Thyroid gland (tissue), 4 donors: ENCODE data around the gene HOXC4. TPM values are rescaled to one million over a fixed set of nuclear protein-coding genes. Genes with fewer than 3 reads are reported as not detected.

Experiments
- DNase-seq, 2 donors: peaks; one replicate each; pipeline ENCODE4 v3.0.0-alpha.2; 2019
- H3K27ac ChIP-seq, 3 donors: fragments of 200-600 bp; sonication (generic); 1 replicate in 2 of 3; 2 replicates in 1 of 3; pipeline ENCODE4 v1.5.1; 2016 to 2019; ENCODE audit warnings: mild to moderate bottlenecking in 1 of 3, moderate library complexity in 1 of 3
- H3K27me3 ChIP-seq: fragments of 200-600 bp; sonication (generic); one replicate; pipeline ENCODE4 v1.5.1; 2019
- H3K36me3 ChIP-seq, 2 donors: fragments of 200-600 bp; sonication (generic); one replicate each; pipeline ENCODE4 v1.5.1; 2016 to 2019
- H3K4me1 ChIP-seq, 2 donors: fragments of 200-600 bp; sonication (generic); one replicate each; pipeline ENCODE4 v1.5.1; 2017 to 2019
- H3K4me3 ChIP-seq, 3 donors: fragments of 200-600 bp; sonication (generic); replicated peaks in 1 of 3; 1 replicate in 2 of 3; 2 replicates in 1 of 3; pipeline ENCODE4 v1.5.1; 2016; ENCODE audit warnings: mild to moderate bottlenecking in 1 of 3
- H3K9me3 ChIP-seq: fragments of 200-600 bp; sonication (generic); one replicate; pipeline ENCODE4 v1.5.1; 2017
- POLR2A ChIP-seq, 2 donors: fragments of 450-650 bp; IDR thresholded peaks; one replicate each; pipeline ENCODE4 v1.6.1; 2017; ENCODE audit warnings: antibody characterized with exemption in 2 of 2, mild to moderate bottlenecking in 2 of 2, moderate library complexity in 1 of 2
- WGBS, 2 donors: methylation state at CpG; one replicate each; pipeline ENCODE4 v1.1.5; 2017; 5-methylcytosine and 5-hydroxymethylcytosine counted together
- intact Hi-C: fragments of 100-400 bp; cut with DNase I; formaldehyde crosslinking; loops from one replicate; pipeline ENCODE4 v1.15.1; 2023
- total RNA-seq, 4 donors: library from RNA; depleted of rRNA; stranded (reverse); fragments of >200 nt; gene quantifications; one replicate each; pipeline ENCODE4 v1.2.3, GENCODE V29; 2016
- TF ChIP-seq, protein P1 (sequence below), 6 experiments: fragments of 200-600 bp in 3 of 6; fragments of 450-650 bp in 3 of 6; sonication (generic) in 3 of 6; IDR thresholded peaks; one replicate each; pipeline ENCODE4 v1.5.1; 2016 to 2019; ENCODE audit warnings: antibody characterized with exemption in 6 of 6, mild to moderate bottlenecking in 2 of 6, inconsistent platforms in 1 of 6, moderate library complexity in 1 of 6

The HOXC4 gene
- total RNA-seq, 4 donors from 2014 or later, result 0.22 to 0.27 TPM; not detected in 2

DNA sequence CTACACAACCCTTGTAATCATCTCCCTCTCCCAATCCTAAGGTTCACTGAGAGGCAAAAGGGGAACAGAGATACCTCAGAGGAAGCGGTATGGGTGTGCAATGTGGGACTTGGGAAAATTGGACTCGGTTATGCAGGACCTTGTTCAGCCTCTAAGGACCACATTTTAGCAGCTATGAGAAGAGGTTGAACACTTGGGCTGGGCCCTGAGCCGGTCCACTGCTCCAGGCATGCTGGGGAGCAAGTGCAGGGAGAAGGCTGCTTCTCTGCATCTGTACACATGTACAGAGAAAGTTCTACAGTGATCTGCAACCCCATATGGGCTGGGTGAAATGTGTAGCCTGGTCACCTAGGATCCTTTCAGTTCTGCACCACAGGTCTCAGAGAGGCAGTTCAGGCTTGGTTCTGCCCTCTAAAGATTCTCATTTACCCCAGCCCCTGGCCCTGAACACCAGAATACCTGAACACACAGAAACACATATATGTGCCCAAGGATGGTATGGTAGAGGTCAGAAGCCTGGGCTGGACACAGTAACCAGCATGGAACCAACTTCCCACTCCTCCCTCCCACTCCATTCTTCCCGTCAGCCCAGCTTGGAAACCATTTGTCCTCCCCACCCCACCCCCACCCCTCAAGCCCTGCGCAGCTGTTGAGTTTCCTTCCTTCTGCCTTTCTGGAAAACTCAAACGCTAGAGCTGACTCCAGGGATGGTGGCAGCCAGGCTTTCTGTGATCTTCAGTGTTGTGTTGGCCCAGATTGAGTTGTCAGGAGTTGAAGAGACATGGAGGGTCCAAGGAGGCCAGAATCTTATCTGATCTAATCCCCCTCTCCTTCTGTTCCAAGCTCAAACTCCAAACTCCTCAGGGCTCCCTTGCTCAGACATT lies 10.4 kb upstream of the HOXC4 start:
- H3K27me3 ChIP-seq, result peaks cover 27% of the 10 kb centered on the region
- intact Hi-C loops, result no loop called here
- H3K9me3 ChIP-seq, result no peaks in the 10 kb centered on the region
- H3K4me1 ChIP-seq, result peaks cover 0 to 13% of the 10 kb centered on the region in 2 donors
- 33 to 36% methylated on average over 6 of the region's 6 CpGs for WGBS, 2 donors
- H3K36me3 ChIP-seq, result no peaks in the 10 kb centered on the region
- H3K4me3 ChIP-seq, result no peak overlapping the region
- DNase-seq, result no peak
- TF ChIP-seq, protein P1, sequence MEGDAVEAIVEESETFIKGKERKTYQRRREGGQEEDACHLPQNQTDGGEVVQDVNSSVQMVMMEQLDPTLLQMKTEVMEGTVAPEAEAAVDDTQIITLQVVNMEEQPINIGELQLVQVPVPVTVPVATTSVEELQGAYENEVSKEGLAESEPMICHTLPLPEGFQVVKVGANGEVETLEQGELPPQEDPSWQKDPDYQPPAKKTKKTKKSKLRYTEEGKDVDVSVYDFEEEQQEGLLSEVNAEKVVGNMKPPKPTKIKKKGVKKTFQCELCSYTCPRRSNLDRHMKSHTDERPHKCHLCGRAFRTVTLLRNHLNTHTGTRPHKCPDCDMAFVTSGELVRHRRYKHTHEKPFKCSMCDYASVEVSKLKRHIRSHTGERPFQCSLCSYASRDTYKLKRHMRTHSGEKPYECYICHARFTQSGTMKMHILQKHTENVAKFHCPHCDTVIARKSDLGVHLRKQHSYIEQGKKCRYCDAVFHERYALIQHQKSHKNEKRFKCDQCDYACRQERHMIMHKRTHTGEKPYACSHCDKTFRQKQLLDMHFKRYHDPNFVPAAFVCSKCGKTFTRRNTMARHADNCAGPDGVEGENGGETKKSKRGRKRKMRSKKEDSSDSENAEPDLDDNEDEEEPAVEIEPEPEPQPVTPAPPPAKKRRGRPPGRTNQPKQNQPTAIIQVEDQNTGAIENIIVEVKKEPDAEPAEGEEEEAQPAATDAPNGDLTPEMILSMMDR (IDR thresholded peaks at IDR 0.05), result no peak
- no peak for TF ChIP-seq POLR2A (IDR thresholded peaks at IDR 0.05)
- H3K27ac ChIP-seq, result no peak overlapping the region

GRCh38 chr12:54044425-54045103 lies 9.1 kb upstream of the HOXC4 start:
- intact Hi-C loops, result no loop called here
- H3K27ac ChIP-seq, result no peak overlapping the region
- H3K27me3 ChIP-seq, result peaks cover 29% of the 10 kb centered on the region

GRCh38 chr12:54045401-54045800 lies 8.2 kb upstream of the HOXC4 start:
- H3K27me3 ChIP-seq, result peaks cover 37% of the 10 kb centered on the region
- no peak overlapping the region for H3K4me3 ChIP-seq
- DNase-seq, result no peak
- peaks cover 0 to 10% of the 10 kb centered on the region in 2 donors for H3K4me1 ChIP-seq
- no peaks in the 10 kb centered on the region for H3K9me3 ChIP-seq
- no peak overlapping the region for H3K27ac ChIP-seq
- TF ChIP-seq POLR2A (IDR thresholded peaks at IDR 0.05), result no peak
- TF ChIP-seq, protein P1 (IDR thresholded peaks at IDR 0.05), result no peak
- H3K36me3 ChIP-seq, result no peaks in the 10 kb centered on the region
- intact Hi-C loops, result no loop called here

More at GRCh38 chr12:54044425-54045103, 9.1 kb upstream of the HOXC4 start:
- H3K4me1 ChIP-seq, result peaks cover 0 to 12% of the 10 kb centered on the region in 2 donors
- H3K4me3 ChIP-seq, result no peak overlapping the region
- WGBS, 2 donors, result 24 to 32% methylated on average over 5 of the region's 5 CpGs
- TF ChIP-seq POLR2A (IDR thresholded peaks at IDR 0.05), result no peak
- TF ChIP-seq, protein P1 (IDR thresholded peaks at IDR 0.05), result no peak
- no peak for DNase-seq
- H3K9me3 ChIP-seq, result no peaks in the 10 kb centered on the region
- H3K36me3 ChIP-seq, result no peaks in the 10 kb centered on the region

DNA sequence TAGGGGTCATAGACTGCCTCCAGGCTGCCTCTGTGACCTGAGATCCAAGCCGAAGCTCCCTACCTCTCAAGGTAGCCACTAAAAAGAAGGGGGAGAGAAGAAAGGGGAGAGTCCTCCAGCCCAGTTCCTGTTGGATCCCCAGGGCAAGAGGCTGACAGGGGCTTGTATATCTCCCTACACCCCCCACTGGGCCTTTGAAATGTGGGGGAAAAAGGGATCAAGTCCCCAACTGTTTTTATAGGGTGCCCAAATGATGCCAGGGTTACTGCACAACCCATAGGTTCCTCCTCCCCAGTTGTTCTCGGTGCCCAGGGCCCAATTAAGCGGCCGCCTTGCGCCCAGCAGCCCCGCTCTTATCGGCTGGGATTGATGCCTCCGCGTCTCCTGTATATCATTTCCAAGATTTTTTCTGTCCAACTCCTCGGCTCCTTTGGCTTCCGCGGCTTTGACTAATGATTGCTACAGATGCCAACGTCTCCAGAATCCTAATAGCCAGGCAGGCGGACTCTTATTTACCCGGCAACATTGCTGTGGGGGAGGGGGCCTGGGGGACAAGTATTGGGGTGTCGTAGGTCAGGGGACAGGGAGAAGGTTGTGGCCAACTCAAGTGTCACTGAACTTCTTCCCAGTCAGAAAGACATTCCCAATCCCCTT lies 7.6 kb upstream of the HOXC4 start:
- Histone ChIP-seq H3K27ac (no peak overlapping the region), H3K9me3 (no peaks in the 10 kb centered on the region), H3K4me3 (no peak overlapping the region), H3K27me3 (peaks cover 39% of the 10 kb centered on the region), H3K4me1 (peaks cover 0 to 10% of the 10 kb centered on the region in 2 donors), H3K36me3 (no peaks in the 10 kb centered on the region)
- no peak for DNase-seq
- TF ChIP-seq, protein P1 (IDR thresholded peaks at IDR 0.05), result no peak
- TF ChIP-seq POLR2A (IDR thresholded peaks at IDR 0.05), result no peak
- 28 to 31% methylated on average over 16 of the region's 16 CpGs for WGBS, 2 donors
- intact Hi-C loops, result no loop called here
